Loucy (cell line): ENCODE data around the gene NKX1-1.

Experiments used
- EZH2phosphoT487 ChIP-seq: fragments of 200-600 bp; IDR thresholded peaks from 2 replicates; pipeline ENCODE4 v1.6.1; 2018; ENCODE audit warnings: antibody characterized with exemption, mild to moderate bottlenecking, moderate library complexity, borderline replicate concordance
- TF ChIP-seq, protein P1 (sequence below): fragments of 200-600 bp; sonication (generic); conservative IDR thresholded peaks from 2 replicates; pipeline ENCODE4 v1.5.1; 2014; ENCODE audit warnings: mild to moderate bottlenecking, antibody characterized with exemption, low read length

DNA sequence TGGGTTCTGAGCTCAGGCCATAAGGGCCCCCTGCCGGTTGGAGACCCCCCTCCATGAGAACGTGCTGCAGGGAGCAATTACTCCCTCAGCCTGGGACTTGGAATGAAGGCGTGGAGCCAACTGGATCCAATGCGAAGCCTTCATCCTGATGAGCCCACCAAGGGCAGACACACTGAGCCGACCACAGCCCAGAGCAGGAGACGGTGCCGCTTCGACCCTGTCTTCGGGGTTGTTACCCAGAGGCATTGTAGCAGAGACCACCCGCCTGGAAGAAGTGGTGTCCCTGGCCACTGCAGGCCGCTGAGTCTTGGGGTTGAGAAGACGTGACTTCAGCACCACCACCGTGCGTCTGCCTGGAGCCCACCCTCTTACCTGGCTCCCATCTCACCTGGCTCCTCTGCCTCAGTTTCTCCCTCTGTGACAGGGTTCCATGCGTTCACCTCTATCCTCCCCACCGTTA, 7.0 kb upstream of the NKX1-1 start:
- TF ChIP-seq, protein P1, sequence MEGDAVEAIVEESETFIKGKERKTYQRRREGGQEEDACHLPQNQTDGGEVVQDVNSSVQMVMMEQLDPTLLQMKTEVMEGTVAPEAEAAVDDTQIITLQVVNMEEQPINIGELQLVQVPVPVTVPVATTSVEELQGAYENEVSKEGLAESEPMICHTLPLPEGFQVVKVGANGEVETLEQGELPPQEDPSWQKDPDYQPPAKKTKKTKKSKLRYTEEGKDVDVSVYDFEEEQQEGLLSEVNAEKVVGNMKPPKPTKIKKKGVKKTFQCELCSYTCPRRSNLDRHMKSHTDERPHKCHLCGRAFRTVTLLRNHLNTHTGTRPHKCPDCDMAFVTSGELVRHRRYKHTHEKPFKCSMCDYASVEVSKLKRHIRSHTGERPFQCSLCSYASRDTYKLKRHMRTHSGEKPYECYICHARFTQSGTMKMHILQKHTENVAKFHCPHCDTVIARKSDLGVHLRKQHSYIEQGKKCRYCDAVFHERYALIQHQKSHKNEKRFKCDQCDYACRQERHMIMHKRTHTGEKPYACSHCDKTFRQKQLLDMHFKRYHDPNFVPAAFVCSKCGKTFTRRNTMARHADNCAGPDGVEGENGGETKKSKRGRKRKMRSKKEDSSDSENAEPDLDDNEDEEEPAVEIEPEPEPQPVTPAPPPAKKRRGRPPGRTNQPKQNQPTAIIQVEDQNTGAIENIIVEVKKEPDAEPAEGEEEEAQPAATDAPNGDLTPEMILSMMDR: no peak
- TF ChIP-seq EZH2phosphoT487: no peak
